ENCODE results near the gene ERC1. TPM values are rescaled to one million over a fixed set of nuclear protein-coding genes. Genes with fewer than 3 reads are reported as not detected.

The ERC1 gene
- total RNA-seq, 1 experiment from 2014 or later, result 39.4 TPM

DNA sequence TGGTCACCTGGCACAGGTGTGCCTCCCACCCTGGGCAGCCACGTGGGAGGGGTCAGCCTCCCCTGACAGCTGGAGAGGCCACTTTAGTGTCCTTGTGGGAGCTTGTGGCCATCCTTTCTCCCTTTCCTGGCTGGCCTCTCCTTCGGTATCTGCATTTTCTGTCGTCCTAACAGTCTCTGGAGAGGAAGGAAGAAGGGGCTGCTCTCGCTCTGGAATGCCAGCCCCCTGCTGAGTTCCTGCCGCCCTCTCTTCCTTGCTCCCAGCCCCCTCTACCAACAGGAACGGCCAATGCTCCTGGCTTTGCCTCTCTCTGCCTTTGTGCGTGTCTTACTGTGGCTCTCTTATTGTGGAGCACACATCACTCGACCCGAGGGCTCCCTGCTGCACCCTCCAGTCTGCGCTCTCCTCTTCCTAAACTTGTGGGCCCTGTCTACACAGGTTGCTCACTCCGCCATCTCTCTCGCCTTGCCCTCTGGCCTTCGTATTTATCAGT, 532.6 kb downstream of the ERC1 start:
- Mint-ChIP-seq H3K4me1 (ENCODE audit: low read depth, unreplicated experiment) (peaks cover 13% of the 10 kb centered on the region), H3K4me3 (ENCODE audit: low read depth, unreplicated experiment) (no peak overlapping the region), H3K36me3 (ENCODE audit: insufficient read depth, unreplicated experiment) (peaks cover 5% of the 10 kb centered on the region), H3K27me3 (ENCODE audit: unreplicated experiment) (peaks cover 57% of the 10 kb centered on the region), H3K9me3 (ENCODE audit: low read depth, unreplicated experiment) (no peaks in the 10 kb centered on the region), H3K27ac (ENCODE audit: unreplicated experiment) (no peak overlapping the region)
- intact Hi-C loops (cut with micrococcal nuclease; ENCODE audit: unreplicated experiment), result no loop called here
- TF ChIP-seq, protein P1, sequence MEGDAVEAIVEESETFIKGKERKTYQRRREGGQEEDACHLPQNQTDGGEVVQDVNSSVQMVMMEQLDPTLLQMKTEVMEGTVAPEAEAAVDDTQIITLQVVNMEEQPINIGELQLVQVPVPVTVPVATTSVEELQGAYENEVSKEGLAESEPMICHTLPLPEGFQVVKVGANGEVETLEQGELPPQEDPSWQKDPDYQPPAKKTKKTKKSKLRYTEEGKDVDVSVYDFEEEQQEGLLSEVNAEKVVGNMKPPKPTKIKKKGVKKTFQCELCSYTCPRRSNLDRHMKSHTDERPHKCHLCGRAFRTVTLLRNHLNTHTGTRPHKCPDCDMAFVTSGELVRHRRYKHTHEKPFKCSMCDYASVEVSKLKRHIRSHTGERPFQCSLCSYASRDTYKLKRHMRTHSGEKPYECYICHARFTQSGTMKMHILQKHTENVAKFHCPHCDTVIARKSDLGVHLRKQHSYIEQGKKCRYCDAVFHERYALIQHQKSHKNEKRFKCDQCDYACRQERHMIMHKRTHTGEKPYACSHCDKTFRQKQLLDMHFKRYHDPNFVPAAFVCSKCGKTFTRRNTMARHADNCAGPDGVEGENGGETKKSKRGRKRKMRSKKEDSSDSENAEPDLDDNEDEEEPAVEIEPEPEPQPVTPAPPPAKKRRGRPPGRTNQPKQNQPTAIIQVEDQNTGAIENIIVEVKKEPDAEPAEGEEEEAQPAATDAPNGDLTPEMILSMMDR (IDR thresholded peaks at IDR 0.05; ENCODE audit: unreplicated experiment), result no peak
- BruUV-seq (replicated peaks), result no TSS peak
- no peak for DNase-seq
- CTCF ChIA-PET, result no interaction called here

DNA sequence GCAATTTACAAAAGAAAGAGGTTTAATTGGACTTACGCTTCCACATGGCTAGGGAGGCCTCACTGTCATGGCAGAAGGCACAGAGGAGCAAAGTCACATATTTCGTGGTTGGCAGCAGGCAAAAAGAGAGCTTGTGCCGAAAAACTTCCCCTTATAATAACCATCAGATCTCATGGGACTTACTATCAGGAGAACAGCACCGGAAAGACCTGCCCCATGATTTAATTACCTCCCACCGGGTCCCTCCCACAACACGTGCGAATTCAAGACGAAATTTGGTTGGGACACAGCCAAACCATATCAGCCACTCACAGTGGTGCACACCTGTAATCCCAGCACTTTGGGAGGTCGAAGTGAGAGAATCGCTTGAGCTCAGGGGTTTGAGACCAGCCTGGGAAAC, 534.8 kb downstream of the ERC1 start:
- no peaks in the 10 kb centered on the region for H3K9me3 Mint-ChIP-seq (ENCODE audit: low read depth, unreplicated experiment)
- BruUV-seq (replicated peaks), result no TSS peak
- no peak overlapping the region for H3K4me3 Mint-ChIP-seq (ENCODE audit: low read depth, unreplicated experiment)
- no peak overlapping the region for H3K27ac Mint-ChIP-seq (ENCODE audit: unreplicated experiment)
- CTCF ChIA-PET, result interaction anchor here (0.6 kb wide), 1 partner anchor 19 kb away, joined by 4 read pairs; no protein-coding TSS in a partner anchor
- H3K27me3 Mint-ChIP-seq (ENCODE audit: unreplicated experiment), result peaks cover 71% of the 10 kb centered on the region
- H3K36me3 Mint-ChIP-seq (ENCODE audit: insufficient read depth, unreplicated experiment), result no peaks in the 10 kb centered on the region
- TF ChIP-seq, protein P1 (IDR thresholded peaks at IDR 0.05; ENCODE audit: unreplicated experiment), result no peak
- intact Hi-C loops (cut with micrococcal nuclease; ENCODE audit: unreplicated experiment), result no loop called here
- no peaks in the 10 kb centered on the region for H3K4me1 Mint-ChIP-seq (ENCODE audit: low read depth, unreplicated experiment)
- DNase-seq, result no peak

DNA sequence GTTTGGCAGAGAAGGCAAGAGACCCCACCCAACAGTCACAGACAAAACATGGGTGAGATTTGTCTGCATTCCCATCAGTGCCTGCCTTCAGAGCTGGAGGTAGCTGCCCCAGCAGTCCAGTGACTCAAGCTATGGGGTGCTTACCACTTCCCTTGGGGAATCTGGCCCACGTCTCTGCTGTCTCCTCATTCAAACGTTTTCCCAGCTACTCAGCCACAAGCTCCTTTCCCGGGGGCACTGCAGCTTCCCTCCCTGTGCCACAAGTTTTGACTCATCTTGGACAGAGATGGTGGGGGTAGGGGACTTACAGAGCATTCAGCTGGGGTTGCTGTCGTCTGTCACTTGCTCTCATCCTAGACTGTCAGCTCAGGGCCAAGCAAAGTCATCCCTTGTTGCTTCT, 536.8 kb downstream of the ERC1 start:
- Mint-ChIP-seq H3K27me3 (ENCODE audit: unreplicated experiment) (peaks cover 86% of the 10 kb centered on the region), H3K27ac (ENCODE audit: unreplicated experiment) (no peak overlapping the region), H3K36me3 (ENCODE audit: insufficient read depth, unreplicated experiment) (no peaks in the 10 kb centered on the region), H3K9me3 (ENCODE audit: low read depth, unreplicated experiment) (no peaks in the 10 kb centered on the region), H3K4me1 (ENCODE audit: low read depth, unreplicated experiment) (no peaks in the 10 kb centered on the region), H3K4me3 (ENCODE audit: low read depth, unreplicated experiment) (no peak overlapping the region)
- intact Hi-C loops (cut with micrococcal nuclease; ENCODE audit: unreplicated experiment), result no loop called here
- CTCF ChIA-PET, result no interaction called here
- TF ChIP-seq, protein P1 (IDR thresholded peaks at IDR 0.05; ENCODE audit: unreplicated experiment), result no peak
- no TSS peak for BruUV-seq (replicated peaks)
- DNase-seq, result no peak

DNA sequence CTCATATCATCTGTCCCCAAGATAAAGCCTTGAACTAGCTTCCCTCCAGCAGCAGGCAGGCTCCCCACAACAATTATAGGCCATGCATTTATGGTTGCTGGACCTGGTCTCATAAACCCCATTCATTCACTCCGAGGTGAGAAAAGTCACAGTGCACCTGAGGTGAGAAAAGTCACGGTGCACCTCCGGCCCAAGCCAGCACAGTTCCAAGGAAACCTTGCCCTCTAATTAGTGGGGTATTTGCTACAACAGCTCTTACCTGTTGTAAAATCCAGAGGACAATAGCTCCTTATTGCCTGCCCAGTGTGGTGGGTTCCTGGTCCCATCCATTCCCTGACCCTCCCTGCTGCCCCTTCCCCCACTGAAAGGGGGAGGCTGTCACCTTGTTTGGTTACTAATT, 537.8 kb downstream of the ERC1 start:
- H3K36me3 Mint-ChIP-seq (ENCODE audit: insufficient read depth, unreplicated experiment), result no peaks in the 10 kb centered on the region
- peaks cover 89% of the 10 kb centered on the region for H3K27me3 Mint-ChIP-seq (ENCODE audit: unreplicated experiment)
- intact Hi-C loops (cut with micrococcal nuclease; ENCODE audit: unreplicated experiment), result no loop called here
- H3K4me1 Mint-ChIP-seq (ENCODE audit: low read depth, unreplicated experiment), result peaks cover 5% of the 10 kb centered on the region
- CTCF ChIA-PET, result interaction anchor here (0.5 to 0.6 kb wide), 2 partner anchors 232 to 621 kb away, joined by 3 read pairs; no protein-coding TSS in a partner anchor
- H3K9me3 Mint-ChIP-seq (ENCODE audit: low read depth, unreplicated experiment), result no peaks in the 10 kb centered on the region
- no peak for DNase-seq
- BruUV-seq (replicated peaks), result no TSS peak
- H3K27ac Mint-ChIP-seq (ENCODE audit: unreplicated experiment), result no peak overlapping the region
- no peak overlapping the region for H3K4me3 Mint-ChIP-seq (ENCODE audit: low read depth, unreplicated experiment)
- TF ChIP-seq, protein P1 (IDR thresholded peaks at IDR 0.05; ENCODE audit: unreplicated experiment), result no peak
